HepG2 (cell line): Measurements from ENCODE around the gene MEGF10.

ENCODE experiments used
- EEA1 ChIP-seq: sonication (generic); formaldehyde crosslinking; IDR thresholded peaks from 2 replicates; pipeline ENCODE4 v1.5.1; 2020; ENCODE audit warnings: mild to moderate bottlenecking, missing genetic modification reagents, borderline replicate concordance
- SUZ12 ChIP-seq: fragments of 150-350 bp; IDR thresholded peaks from 2 replicates; pipeline ENCODE4 v1.6.1; 2014; ENCODE audit warnings: low read depth, low read length
- ZNF782 ChIP-seq: sonication (generic); formaldehyde crosslinking; IDR thresholded peaks from 2 replicates; pipeline ENCODE4 v1.4.0; 2020; ENCODE audit warnings: missing genetic modification reagents, mild to moderate bottlenecking, borderline replicate concordance
- TF ChIP-seq, protein P1 (sequence below): sonication (generic); formaldehyde crosslinking; IDR thresholded peaks from 2 replicates; pipeline ENCODE4 v1.4.0; 2020; ENCODE audit warnings: mild to moderate bottlenecking, missing genetic modification reagents

DNA sequence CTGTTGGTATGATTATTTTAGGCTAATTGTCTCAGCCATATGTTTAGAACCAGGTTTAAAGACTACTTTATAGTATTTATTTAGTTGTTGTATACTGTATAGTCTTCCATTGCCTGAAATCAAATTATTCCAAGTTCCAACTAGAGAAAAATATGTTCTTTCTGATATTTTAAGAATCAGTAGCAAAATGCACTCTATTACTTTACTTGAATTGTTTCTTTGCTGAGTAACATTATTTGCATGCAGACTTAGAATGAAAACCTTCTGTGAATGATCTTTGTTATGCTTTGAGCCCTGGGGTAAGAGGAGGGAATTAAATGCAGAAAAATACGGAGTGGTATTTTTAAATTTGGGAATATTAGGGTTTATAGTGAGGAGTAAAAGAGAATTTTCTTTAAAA, 47.9 kb downstream of the MEGF10 start:
- no peak for TF ChIP-seq EEA1 (CRISPR knock-in tag)
- TF ChIP-seq SUZ12, result no peak
- TF ChIP-seq, protein P1, sequence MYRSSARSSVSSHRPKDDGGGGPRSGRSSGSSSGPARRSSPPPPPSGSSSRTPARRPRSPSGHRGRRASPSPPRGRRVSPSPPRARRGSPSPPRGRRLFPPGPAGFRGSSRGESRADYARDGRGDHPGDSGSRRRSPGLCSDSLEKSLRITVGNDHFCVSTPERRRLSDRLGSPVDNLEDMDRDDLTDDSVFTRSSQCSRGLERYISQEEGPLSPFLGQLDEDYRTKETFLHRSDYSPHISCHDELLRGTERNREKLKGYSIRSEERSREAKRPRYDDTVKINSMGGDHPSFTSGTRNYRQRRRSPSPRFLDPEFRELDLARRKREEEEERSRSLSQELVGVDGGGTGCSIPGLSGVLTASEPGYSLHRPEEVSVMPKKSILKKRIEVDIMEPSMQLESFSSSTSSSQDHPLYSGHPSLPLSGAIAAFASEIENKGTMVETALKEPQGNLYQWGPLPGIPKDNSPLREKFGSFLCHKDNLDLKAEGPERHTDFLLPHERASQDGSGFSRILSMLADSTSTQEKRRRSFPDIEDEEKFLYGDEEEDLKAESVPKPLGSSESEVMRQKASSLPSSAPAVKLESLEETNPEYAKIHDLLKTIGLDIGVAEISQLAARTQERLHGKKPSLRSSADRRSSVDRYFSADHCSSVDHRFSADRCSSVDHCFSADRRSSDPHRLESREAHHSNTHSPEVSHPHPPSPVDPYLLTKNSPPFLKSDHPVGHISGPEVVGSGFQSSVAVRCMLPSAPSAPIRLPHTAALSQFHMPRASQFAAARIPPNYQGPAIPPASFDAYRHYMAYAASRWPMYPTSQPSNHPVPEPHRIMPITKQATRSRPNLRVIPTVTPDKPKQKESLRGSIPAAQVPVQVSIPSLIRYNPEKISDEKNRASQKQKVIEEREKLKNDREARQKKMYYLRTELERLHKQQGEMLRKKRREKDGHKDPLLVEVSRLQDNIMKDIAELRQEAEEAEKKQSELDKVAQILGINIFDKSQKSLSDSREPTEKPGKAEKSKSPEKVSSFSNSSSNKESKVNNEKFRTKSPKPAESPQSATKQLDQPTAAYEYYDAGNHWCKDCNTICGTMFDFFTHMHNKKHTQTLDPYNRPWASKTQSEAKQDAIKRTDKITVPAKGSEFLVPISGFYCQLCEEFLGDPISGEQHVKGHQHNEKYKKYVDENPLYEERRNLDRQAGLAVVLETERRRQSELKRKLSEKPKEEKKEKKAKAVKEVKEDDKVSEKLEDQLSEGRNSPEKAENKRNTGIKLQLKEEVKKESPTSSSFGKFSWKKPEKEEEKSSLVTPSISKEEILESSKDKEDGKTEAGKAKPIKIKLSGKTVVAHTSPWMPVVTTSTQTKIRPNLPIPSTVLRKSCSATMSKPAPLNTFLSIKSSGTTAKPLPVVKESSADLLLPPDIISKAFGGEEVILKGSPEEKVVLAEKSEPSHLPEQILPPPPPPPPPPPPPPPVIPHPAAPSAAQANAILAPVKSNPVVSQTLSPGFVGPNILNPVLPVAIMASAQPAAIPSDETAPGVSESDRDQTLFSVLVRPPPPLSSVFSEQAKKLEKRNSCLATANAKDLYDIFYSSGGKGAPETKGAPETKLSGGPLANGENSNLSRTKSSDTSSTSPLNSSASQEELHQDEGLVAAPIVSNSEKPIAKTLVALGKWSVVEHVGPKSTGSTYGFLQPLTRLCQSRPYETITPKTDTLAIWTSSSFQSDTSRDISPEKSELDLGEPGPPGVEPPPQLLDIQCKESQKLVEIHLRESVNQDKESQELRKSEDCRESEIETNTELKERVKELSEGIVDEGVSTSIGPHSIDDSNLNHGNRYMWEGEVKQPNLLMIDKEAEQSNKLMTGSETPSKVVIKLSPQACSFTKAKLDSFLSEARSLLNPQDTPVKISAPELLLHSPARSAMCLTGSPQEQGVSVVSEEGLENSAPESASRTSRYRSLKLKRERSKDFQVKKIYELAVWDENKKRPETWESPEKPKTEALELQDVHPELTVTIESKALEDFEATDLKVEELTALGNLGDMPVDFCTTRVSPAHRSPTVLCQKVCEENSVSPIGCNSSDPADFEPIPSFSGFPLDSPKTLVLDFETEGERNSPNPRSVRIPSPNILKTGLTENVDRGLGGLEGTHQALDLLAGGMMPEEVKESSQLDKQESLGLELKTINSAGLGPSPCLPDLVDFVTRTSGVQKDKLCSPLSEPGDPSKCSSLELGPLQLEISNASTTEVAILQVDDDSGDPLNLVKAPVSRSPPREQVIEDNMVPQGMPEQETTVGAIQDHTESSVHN (CRISPR knock-in tag), result no peak
- no peak for TF ChIP-seq ZNF782
